GM12878 (cell line): Measurements from ENCODE around the gene CSAD. TPM values are rescaled to one million over a fixed set of nuclear protein-coding genes. Genes with fewer than 3 reads are reported as not detected.

Experiments
- ASH2L ChIP-seq: fragments of 300-600, 200-600 bp; sonication (generic); IDR thresholded peaks from 2 replicates; pipeline ENCODE4 v1.6.1; 2017; ENCODE audit warnings: low read depth, mild to moderate bottlenecking, borderline replicate concordance
- BCLAF1 ChIP-seq: fragments of 450-650 bp; IDR thresholded peaks from 2 replicates; pipeline ENCODE4 v1.6.1; 2017; ENCODE audit warnings: antibody characterized with exemption, mild to moderate bottlenecking, moderate library complexity
- CREB1 ChIP-seq: IDR thresholded peaks from 2 replicates; pipeline ENCODE4 v1.6.1; 2012; ENCODE audit warnings: low read depth, mild to moderate bottlenecking, inconsistent platforms
- CREM ChIP-seq: IDR thresholded peaks from 2 replicates; pipeline ENCODE4 v1.6.1; 2014; ENCODE audit warnings: antibody characterized with exemption, low read depth
- FOXK2 ChIP-seq: fragments of 450-650 bp; IDR thresholded peaks from 2 replicates; pipeline ENCODE4 v1.6.1; 2017; ENCODE audit warnings: mild to moderate bottlenecking, moderate library complexity
- FOXM1 ChIP-seq: IDR thresholded peaks from 2 replicates; pipeline ENCODE4 v1.6.1; 2012; ENCODE audit warnings: low read depth, mild to moderate bottlenecking, inconsistent platforms, low read length, moderate library complexity
- HCFC1 ChIP-seq: fragments of 150-350 bp; IDR thresholded peaks from 2 replicates; pipeline ENCODE4 v1.6.1; 2014; ENCODE audit warnings: low read length
- MYC ChIP-seq: IDR thresholded peaks from 2 replicates; pipeline ENCODE4 v1.6.1; 2011; ENCODE audit warnings: mild to moderate bottlenecking, low read length, moderate library complexity, inconsistent platforms; ENCODE audit not compliant: insufficient read depth, insufficient replicate concordance, insufficient read length, severe bottlenecking
- NKRF ChIP-seq: fragments of 450-650 bp; conservative IDR thresholded peaks from 2 replicates; pipeline ENCODE4 v1.6.1; 2017; ENCODE audit warnings: mild to moderate bottlenecking, moderate library complexity
- NR2C2 ChIP-seq: IDR thresholded peaks from 2 replicates; pipeline ENCODE4 v1.6.1; 2011; ENCODE audit warnings: borderline replicate concordance, low read depth; ENCODE audit not compliant: control insufficient read depth, insufficient read length
- PBX3 ChIP-seq: IDR thresholded peaks from 2 replicates; pipeline ENCODE4 v1.6.1; 2011; ENCODE audit warnings: mild to moderate bottlenecking, low read depth, low read length, moderate library complexity; ENCODE audit not compliant: insufficient replicate concordance
- TAF1 ChIP-seq: IDR thresholded peaks from 2 replicates; pipeline ENCODE4 v1.6.1; 2011; ENCODE audit warnings: mild to moderate bottlenecking, low read depth, low read length, borderline replicate concordance
- WRNIP1 ChIP-seq: IDR thresholded peaks from 2 replicates; pipeline ENCODE4 v1.6.1; 2011; ENCODE audit warnings: low read depth, low read length, improper control_type of control experiment, borderline replicate concordance
- ZSCAN29 ChIP-seq: fragments of 450-650 bp; IDR thresholded peaks from 2 replicates; pipeline ENCODE4 v1.6.1; 2017; ENCODE audit warnings: mild to moderate bottlenecking, moderate library complexity
- polyA plus RNA-seq, 11 experiments: library from polyadenylated mRNA; depleted of rRNA in 4 of 11; unstranded in 6 of 11; stranded (reverse) in 5 of 11; fragments of >200 nt; fragmentation: Nextera tagmentation in 4 of 11; fragmentation: Illumina TruSeq in 1 of 11; extraction: Ambion mirVana in 4 of 11; extraction: Trizol in 1 of 11; gene quantifications; 1 replicate in 1 of 11; 2 replicates in 10 of 11; pipeline versions ENCODE4 v1.2.1 to v1.2.3, GENCODE V29; 2011 to 2016; ENCODE audit warnings: inconsistent platforms in 2 of 11, missing spikeins in 2 of 11, low read depth in 1 of 11
- total RNA-seq, 4 experiments: library from RNA; depleted of rRNA in 3 of 4; stranded (reverse); fragments of >200 nt in 3 of 4; fragmentation: Illumina TruSeq in 1 of 4; extraction: Trizol in 1 of 4; gene quantifications; 2 replicates each; pipeline versions ENCODE4 v1.2.1 to v1.2.3, GENCODE V29; 2013 to 2021
- TF ChIP-seq, protein P1 (sequence below): fragments of 450-650 bp; IDR thresholded peaks from 2 replicates; pipeline ENCODE4 v1.6.1; 2017; ENCODE audit warnings: mild to moderate bottlenecking, moderate library complexity
- TF ChIP-seq, protein P2 (sequence below): fragments of 450-650 bp; IDR thresholded peaks from 2 replicates; pipeline ENCODE4 v1.6.1; 2016; ENCODE audit warnings: mild to moderate bottlenecking

The CSAD gene
- total and polyA plus RNA-seq, 10 of the 15 experiments (the other 5 are each of a cell fraction or from before 2014, with no cell fraction given), result 1.1 to 20.4 (median 6.2) TPM

DNA sequence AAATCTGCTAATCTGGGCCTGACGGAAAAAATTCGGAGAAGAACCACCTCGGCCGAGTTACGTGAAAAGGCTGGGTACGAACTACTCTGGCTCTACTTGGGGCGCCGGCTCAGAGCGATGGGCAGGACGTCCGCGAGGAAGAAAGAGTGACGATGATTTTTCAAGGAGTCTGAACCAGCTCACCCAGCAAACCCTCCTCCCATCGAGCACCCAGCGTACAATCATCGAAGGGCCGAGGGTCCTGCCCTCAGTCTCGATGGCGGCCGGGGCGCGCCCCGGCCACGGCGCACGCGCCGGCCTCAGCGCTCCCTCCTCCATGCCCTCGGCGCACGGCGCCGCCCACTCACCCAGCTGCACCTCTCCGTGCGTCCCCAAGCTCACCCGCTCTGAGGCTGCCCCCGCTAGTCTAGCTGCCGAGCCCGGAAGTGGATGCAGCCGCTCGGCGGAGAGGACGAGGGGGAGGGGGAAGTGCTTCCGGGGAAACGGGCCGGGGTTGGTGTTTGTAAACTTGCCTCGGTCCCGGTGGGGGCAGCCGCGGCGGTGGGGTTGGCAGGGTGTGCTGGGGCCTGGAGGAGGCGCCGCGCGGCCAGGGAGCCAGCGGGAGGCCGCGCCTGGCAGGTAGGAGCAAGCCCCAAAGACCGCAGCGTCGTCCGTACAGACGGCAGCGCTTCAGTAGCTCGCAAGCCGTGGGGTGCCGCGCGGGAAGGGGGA is at the start of gene CSAD, which contains the start of gene ZNF740 (continued):
- TF ChIP-seq BCLAF1, result no peak
- TF ChIP-seq NKRF, result no peak; the same call in 1 of the 2 replicates
- peak; percentile 22; the same call in 1 of the 2 replicates for TF ChIP-seq FOXM1
- TF ChIP-seq, protein P1, sequence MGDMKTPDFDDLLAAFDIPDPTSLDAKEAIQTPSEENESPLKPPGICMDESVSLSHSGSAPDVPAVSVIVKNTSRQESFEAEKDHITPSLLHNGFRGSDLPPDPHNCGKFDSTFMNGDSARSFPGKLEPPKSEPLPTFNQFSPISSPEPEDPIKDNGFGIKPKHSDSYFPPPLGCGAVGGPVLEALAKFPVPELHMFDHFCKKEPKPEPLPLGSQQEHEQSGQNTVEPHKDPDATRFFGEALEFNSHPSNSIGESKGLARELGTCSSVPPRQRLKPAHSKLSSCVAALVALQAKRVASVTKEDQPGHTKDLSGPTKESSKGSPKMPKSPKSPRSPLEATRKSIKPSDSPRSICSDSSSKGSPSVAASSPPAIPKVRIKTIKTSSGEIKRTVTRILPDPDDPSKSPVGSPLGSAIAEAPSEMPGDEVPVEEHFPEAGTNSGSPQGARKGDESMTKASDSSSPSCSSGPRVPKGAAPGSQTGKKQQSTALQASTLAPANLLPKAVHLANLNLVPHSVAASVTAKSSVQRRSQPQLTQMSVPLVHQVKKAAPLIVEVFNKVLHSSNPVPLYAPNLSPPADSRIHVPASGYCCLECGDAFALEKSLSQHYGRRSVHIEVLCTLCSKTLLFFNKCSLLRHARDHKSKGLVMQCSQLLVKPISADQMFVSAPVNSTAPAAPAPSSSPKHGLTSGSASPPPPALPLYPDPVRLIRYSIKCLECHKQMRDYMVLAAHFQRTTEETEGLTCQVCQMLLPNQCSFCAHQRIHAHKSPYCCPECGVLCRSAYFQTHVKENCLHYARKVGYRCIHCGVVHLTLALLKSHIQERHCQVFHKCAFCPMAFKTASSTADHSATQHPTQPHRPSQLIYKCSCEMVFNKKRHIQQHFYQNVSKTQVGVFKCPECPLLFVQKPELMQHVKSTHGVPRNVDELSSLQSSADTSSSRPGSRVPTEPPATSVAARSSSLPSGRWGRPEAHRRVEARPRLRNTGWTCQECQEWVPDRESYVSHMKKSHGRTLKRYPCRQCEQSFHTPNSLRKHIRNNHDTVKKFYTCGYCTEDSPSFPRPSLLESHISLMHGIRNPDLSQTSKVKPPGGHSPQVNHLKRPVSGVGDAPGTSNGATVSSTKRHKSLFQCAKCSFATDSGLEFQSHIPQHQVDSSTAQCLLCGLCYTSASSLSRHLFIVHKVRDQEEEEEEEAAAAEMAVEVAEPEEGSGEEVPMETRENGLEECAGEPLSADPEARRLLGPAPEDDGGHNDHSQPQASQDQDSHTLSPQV, result no peak
- peak; percentile 41; the same call in 1 of the 2 replicates for TF ChIP-seq CREM
- peak; percentile 74; the same call in 1 of the 2 replicates for TF ChIP-seq TAF1
- TF ChIP-seq PBX3, result peak; percentile 38
- peak; percentile 84 for TF ChIP-seq FOXK2
- peak; percentile 68 for TF ChIP-seq NR2C2
- TF ChIP-seq ASH2L, result 0 out of 2 replicates have a peak, but pooled peaks have one; percentile 82
- peak; percentile 80 for TF ChIP-seq CREB1
- no peak for TF ChIP-seq WRNIP1
- TF ChIP-seq, protein P2, sequence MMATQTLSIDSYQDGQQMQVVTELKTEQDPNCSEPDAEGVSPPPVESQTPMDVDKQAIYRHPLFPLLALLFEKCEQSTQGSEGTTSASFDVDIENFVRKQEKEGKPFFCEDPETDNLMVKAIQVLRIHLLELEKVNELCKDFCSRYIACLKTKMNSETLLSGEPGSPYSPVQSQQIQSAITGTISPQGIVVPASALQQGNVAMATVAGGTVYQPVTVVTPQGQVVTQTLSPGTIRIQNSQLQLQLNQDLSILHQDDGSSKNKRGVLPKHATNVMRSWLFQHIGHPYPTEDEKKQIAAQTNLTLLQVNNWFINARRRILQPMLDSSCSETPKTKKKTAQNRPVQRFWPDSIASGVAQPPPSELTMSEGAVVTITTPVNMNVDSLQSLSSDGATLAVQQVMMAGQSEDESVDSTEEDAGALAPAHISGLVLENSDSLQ, result 0 out of 2 replicates have a peak, but pooled peaks have one; percentile 18
- no peak for TF ChIP-seq MYC
- TF ChIP-seq HCFC1, result peak; percentile 76
- TF ChIP-seq ZSCAN29, result peak; percentile 79; the same call in 1 of the 2 replicates
